Stimulated activated naive B cell treated with anti-CD40 and anti-IgM and Interleukin-4, amounts not matched to agents 10 μg/mL and 1 μg/mL and 100 μg/mL, for 72 hours (primary cell): Measurements from ENCODE around the gene LTBP1.
"Not testable (repeated sequence)": the region's sequence is repeated elsewhere in the genome, so short reads cannot be mapped to it uniquely, and the experiment has no call there.

Experiments used
- ATAC-seq, 2 donors: fragments of 150-1000 bp; cut with Tn5 transposase; replicated peaks; 2 replicates each; pipeline ENCODE4 v1.10.0; 2021; ENCODE audit warnings: moderate library complexity in 1 of 2
- DNase-seq: peaks from one replicate; pipeline ENCODE4 v3.0.0; 2021
- H3K27ac Mint-ChIP-seq: one replicate; pipeline ENCODE4 v1.8.0; 2022; ENCODE audit warnings: mild to moderate bottlenecking, mixed read lengths
- H3K27me3 Mint-ChIP-seq, 2 donors: one replicate each; pipeline ENCODE4 v1.8.0; 2022; ENCODE audit warnings: mixed read lengths in 2 of 2
- H3K36me3 Mint-ChIP-seq, 2 donors: one replicate each; pipeline ENCODE4 v1.8.0; 2022; ENCODE audit warnings: mixed read lengths in 2 of 2, mild to moderate bottlenecking in 1 of 2
- H3K4me1 Mint-ChIP-seq, 2 donors: one replicate each; pipeline ENCODE4 v1.8.0; 2022; ENCODE audit warnings: mixed read lengths in 2 of 2, mild to moderate bottlenecking in 1 of 2
- H3K4me3 Mint-ChIP-seq, 2 donors: one replicate each; pipeline ENCODE4 v1.8.0; 2022; ENCODE audit warnings: mild to moderate bottlenecking in 2 of 2, mixed read lengths in 2 of 2, moderate library complexity in 1 of 2
- H3K9me3 Mint-ChIP-seq, 2 donors: one replicate each; pipeline ENCODE4 v1.8.0; 2022; ENCODE audit warnings: mixed read lengths in 2 of 2, mild to moderate bottlenecking in 1 of 2

Gene LTBP1

GRCh38 chr2:32921486-32921885 is 25.3 kb upstream of the LTBP1 start:
- not testable (repeated sequence) for H3K4me1 Mint-ChIP-seq, ATAC-seq, DNase-seq, H3K27ac Mint-ChIP-seq, H3K4me3 Mint-ChIP-seq, H3K36me3 Mint-ChIP-seq, H3K9me3 Mint-ChIP-seq
- peaks cover under 1 to 26% of the 10 kb centered on the region in 2 donors for H3K27me3 Mint-ChIP-seq

- Mint-ChIP-seq H3K9me3 (no peaks in the 10 kb centered on the region), H3K4me1 (no peaks in the 10 kb centered on the region), H3K27ac (no peak overlapping the region), H3K36me3 (peaks cover 0 to 2% of the 10 kb centered on the region in 2 donors), H3K27me3 (peaks cover 11 to 36% of the 10 kb centered on the region in 2 donors), H3K4me3 (no peak overlapping the region)
- no peak for ATAC-seq
- no peak for DNase-seq
These were observed 24.3 kb upstream of the LTBP1 start for GRCh38 chr2:32922501-32922900.

- H3K9me3 Mint-ChIP-seq, result no peaks in the 10 kb centered on the region
- DNase-seq, result no peak
- H3K4me1 Mint-ChIP-seq, result no peaks in the 10 kb centered on the region
- H3K36me3 Mint-ChIP-seq, result peaks cover 0 to 2% of the 10 kb centered on the region in 2 donors
- H3K4me3 Mint-ChIP-seq, result no peak overlapping the region
- peaks cover 17 to 42% of the 10 kb centered on the region in 2 donors for H3K27me3 Mint-ChIP-seq
- no peak overlapping the region for H3K27ac Mint-ChIP-seq
- ATAC-seq, result no peak
These were observed 23.6 kb upstream of the LTBP1 start for GRCh38 chr2:32923109-32923508.

GRCh38 chr2:32925283-32925815 is 21.4 kb upstream of the LTBP1 start:
- DNase-seq (no peak), ATAC-seq (no peak)
- no peak overlapping the region for H3K27ac Mint-ChIP-seq
- H3K4me1 Mint-ChIP-seq, result no peaks in the 10 kb centered on the region
- H3K27me3 Mint-ChIP-seq, result peaks cover 20 to 35% of the 10 kb centered on the region in 2 donors
- H3K36me3 Mint-ChIP-seq, result peaks cover 0 to 2% of the 10 kb centered on the region in 2 donors
- no peak overlapping the region for H3K4me3 Mint-ChIP-seq
- H3K9me3 Mint-ChIP-seq, result no peaks in the 10 kb centered on the region

GRCh38 chr2:32925976-32926707 is 20.6 kb upstream of the LTBP1 start:
- Mint-ChIP-seq H3K36me3 (peaks cover 0 to 2% of the 10 kb centered on the region in 2 donors), H3K27ac (no peak overlapping the region), H3K27me3 (peaks cover 20 to 33% of the 10 kb centered on the region in 2 donors), H3K4me3 (no peak overlapping the region), H3K9me3 (no peaks in the 10 kb centered on the region), H3K4me1 (no peaks in the 10 kb centered on the region)
- ATAC-seq (no peak), DNase-seq (no peak)

GRCh38 chr2:32926708-32927084 is 20.1 kb upstream of the LTBP1 start:
- no peaks in the 10 kb centered on the region for H3K4me1 Mint-ChIP-seq
- no peak overlapping the region for H3K27ac Mint-ChIP-seq
- no peak overlapping the region for H3K4me3 Mint-ChIP-seq
- no peaks in the 10 kb centered on the region for H3K9me3 Mint-ChIP-seq
- peaks cover 20 to 31% of the 10 kb centered on the region in 2 donors for H3K27me3 Mint-ChIP-seq
- H3K36me3 Mint-ChIP-seq, result peaks cover 0 to 2% of the 10 kb centered on the region in 2 donors
- no peak for DNase-seq
- no peak for ATAC-seq

- H3K4me3 Mint-ChIP-seq, result no peak overlapping the region
- no peak overlapping the region for H3K27ac Mint-ChIP-seq
- DNase-seq (no peak), ATAC-seq (no peak)
- H3K4me1 Mint-ChIP-seq, result no peaks in the 10 kb centered on the region
- H3K27me3 Mint-ChIP-seq, result peaks cover 28 to 39% of the 10 kb centered on the region in 2 donors
- H3K9me3 Mint-ChIP-seq, result peaks cover 0 to 2% of the 10 kb centered on the region in 2 donors
- peaks cover 0 to 2% of the 10 kb centered on the region in 2 donors for H3K36me3 Mint-ChIP-seq
These were observed 16.3 kb upstream of the LTBP1 start for GRCh38 chr2:32930436-32930835.

- Mint-ChIP-seq H3K36me3 (peaks cover 0 to 2% of the 10 kb centered on the region in 2 donors), H3K9me3 (peaks cover 0 to 2% of the 10 kb centered on the region in 2 donors), H3K27me3 (peaks cover 33 to 37% of the 10 kb centered on the region in 2 donors), H3K4me3 (no peak overlapping the region), H3K4me1 (no peaks in the 10 kb centered on the region), H3K27ac (no peak overlapping the region)
- no peak for ATAC-seq
- DNase-seq, result no peak
These were observed 15.2 kb upstream of the LTBP1 start for GRCh38 chr2:32931519-32931918.

- no peak for ATAC-seq
- H3K4me3 Mint-ChIP-seq, result no peak overlapping the region
- no peak for DNase-seq
- H3K27me3 Mint-ChIP-seq, result peaks cover 31 to 36% of the 10 kb centered on the region in 2 donors
- peaks cover 0 to 2% of the 10 kb centered on the region in 2 donors for H3K9me3 Mint-ChIP-seq
- no peak overlapping the region for H3K27ac Mint-ChIP-seq
- H3K36me3 Mint-ChIP-seq, result peaks cover 0 to 1% of the 10 kb centered on the region in 2 donors
- H3K4me1 Mint-ChIP-seq, result no peaks in the 10 kb centered on the region
These were observed 14.6 kb upstream of the LTBP1 start for GRCh38 chr2:32931945-32932709.

- Mint-ChIP-seq H3K9me3 (peaks cover 0 to 2% of the 10 kb centered on the region in 2 donors), H3K36me3 (no peaks in the 10 kb centered on the region), H3K4me1 (no peaks in the 10 kb centered on the region), H3K27me3 (peaks cover 23 to 36% of the 10 kb centered on the region in 2 donors), H3K4me3 (no peak overlapping the region), H3K27ac (no peak overlapping the region)
- ATAC-seq, result no peak
- DNase-seq, result no peak
These were observed 13.7 kb upstream of the LTBP1 start for GRCh38 chr2:32932825-32933755.

- Mint-ChIP-seq H3K27me3 (peaks cover 23 to 36% of the 10 kb centered on the region in 2 donors), H3K36me3 (no peaks in the 10 kb centered on the region), H3K4me1 (no peaks in the 10 kb centered on the region), H3K4me3 (no peak overlapping the region), H3K9me3 (peaks cover 0 to 2% of the 10 kb centered on the region in 2 donors), H3K27ac (no peak overlapping the region)
- DNase-seq, result no peak
- ATAC-seq, result no peak
These were observed 13.0 kb upstream of the LTBP1 start for GRCh38 chr2:32933756-32934095.

GRCh38 chr2:32937602-32938448 is 8.9 kb upstream of the LTBP1 start:
- peaks cover 28 to 49% of the 10 kb centered on the region in 2 donors for H3K27me3 Mint-ChIP-seq
- no peak overlapping the region for H3K27ac Mint-ChIP-seq
- H3K36me3 Mint-ChIP-seq, result no peaks in the 10 kb centered on the region
- peaks cover 0 to 2% of the 10 kb centered on the region in 2 donors for H3K9me3 Mint-ChIP-seq
- no peak for DNase-seq
- no peaks in the 10 kb centered on the region for H3K4me1 Mint-ChIP-seq
- H3K4me3 Mint-ChIP-seq, result no peak overlapping the region
- ATAC-seq, result no peak

GRCh38 chr2:32938934-32939333 is 7.8 kb upstream of the LTBP1 start:
- H3K27ac Mint-ChIP-seq, result no peak overlapping the region
- ATAC-seq, result no peak

More at GRCh38 chr2:32938934-32939333, 7.8 kb upstream of the LTBP1 start:
- no peaks in the 10 kb centered on the region for H3K9me3 Mint-ChIP-seq
- H3K27me3 Mint-ChIP-seq, result peaks cover 24 to 38% of the 10 kb centered on the region in 2 donors
- DNase-seq, result no peak
- no peaks in the 10 kb centered on the region for H3K36me3 Mint-ChIP-seq
- no peak overlapping the region for H3K4me3 Mint-ChIP-seq
- H3K4me1 Mint-ChIP-seq, result no peaks in the 10 kb centered on the region
